Non-pigmented ciliary epithelial cell (primary cell): Measurements from ENCODE around the gene RNF41.

Source experiments
- DNase-seq: peaks from one replicate; pipeline ENCODE4 v3.0.0-alpha.2; 2010; ENCODE audit warnings: low read depth

RNF41 gene

GRCh38 chr12:56208006-56208405, 13.7 kb downstream of the RNF41 start:
- no peak for DNase-seq

- no peak for DNase-seq
These were observed 15.1 kb downstream of the RNF41 start for GRCh38 chr12:56206452-56207166.

GRCh38 chr12:56205445-56205844, 16.3 kb downstream of the RNF41 start:
- DNase-seq = no peak

GRCh38 chr12:56204275-56204674, 17.4 kb downstream of the RNF41 start:
- DNase-seq = no peak

GRCh38 chr12:56202838-56203237, 18.9 kb downstream of the RNF41 start:
- no peak for DNase-seq

- DNase-seq = no peak
These were observed 19.4 kb downstream of the RNF41 start for GRCh38 chr12:56202366-56202765.

GRCh38 chr12:56198836-56199235, 22.9 kb downstream of the RNF41 start:
- no peak for DNase-seq

GRCh38 chr12:56197921-56198635, 23.6 kb downstream of the RNF41 start:
- no peak for DNase-seq

GRCh38 chr12:56196818-56197550, 24.7 kb downstream of the RNF41 start:
- peak; percentile 88 for DNase-seq

GRCh38 chr12:56193025-56193578, 28.6 kb downstream of the RNF41 start:
- DNase-seq = peak; percentile 58

GRCh38 chr12:56192582-56192981, 29.1 kb downstream of the RNF41 start:
- no peak for DNase-seq

GRCh38 chr12:56190695-56191155, 31.0 kb downstream of the RNF41 start:
- DNase-seq = no peak

- DNase-seq = peak; percentile 56
These were observed 31.6 kb downstream of the RNF41 start for GRCh38 chr12:56189918-56190694.

- DNase-seq = peak; percentile 23
These were observed 32.4 kb downstream of the RNF41 start, which contains the start of gene SMARCC2 for GRCh38 chr12:56189099-56189917. SMARCC2 (minus strand) TSS chr12:56189483; CDS start chr12:56189461, 22 bp downstream.

- DNase-seq = no peak
These were observed 33.0 kb downstream of the RNF41 start for GRCh38 chr12:56188778-56189098.

GRCh38 chr12:56188131-56188777, 33.5 kb downstream of the RNF41 start:
- no peak for DNase-seq

GRCh38 chr12:56186957-56187356, 34.8 kb downstream of the RNF41 start:
- no peak for DNase-seq

GRCh38 chr12:56178347-56178746, 43.4 kb downstream of the RNF41 start:
- DNase-seq = no peak

GRCh38 chr12:56172839-56173238, 48.9 kb downstream of the RNF41 start:
- no peak for DNase-seq

- DNase-seq = no peak
These were observed 52.4 kb downstream of the RNF41 start for GRCh38 chr12:56169229-56169759.
